Sigmoid colon (tissue), 4 donors: ENCODE results near the gene PTPN14.

Source experiments
- EP300 ChIP-seq, 4 donors: sonication (generic); formaldehyde crosslinking; IDR thresholded peaks; one replicate each; pipeline ENCODE4 v1.6.1; 2017; ENCODE audit warnings: antibody characterized with exemption in 4 of 4
- POLR2A ChIP-seq, 2 donors: fragments of 450-650 bp; IDR thresholded peaks; one replicate each; pipeline ENCODE4 v1.6.1; 2016; ENCODE audit warnings: antibody characterized with exemption in 2 of 2, mild to moderate bottlenecking in 2 of 2, moderate library complexity in 2 of 2
- POLR2AphosphoS5 ChIP-seq, 4 donors: sonication (generic); formaldehyde crosslinking; IDR thresholded peaks; one replicate each; pipeline ENCODE4 v1.6.1; 2017; ENCODE audit warnings: antibody characterized with exemption in 4 of 4
- TF ChIP-seq, protein P1 (sequence below), 4 experiments: fragments of 450-650 bp in 3 of 4; fragments of 200-600 bp in 1 of 4; IDR thresholded peaks; one replicate each; pipeline ENCODE4 v1.5.1; 2016 to 2019; ENCODE audit warnings: antibody characterized with exemption in 4 of 4, mild to moderate bottlenecking in 3 of 4, moderate library complexity in 2 of 4

DNA sequence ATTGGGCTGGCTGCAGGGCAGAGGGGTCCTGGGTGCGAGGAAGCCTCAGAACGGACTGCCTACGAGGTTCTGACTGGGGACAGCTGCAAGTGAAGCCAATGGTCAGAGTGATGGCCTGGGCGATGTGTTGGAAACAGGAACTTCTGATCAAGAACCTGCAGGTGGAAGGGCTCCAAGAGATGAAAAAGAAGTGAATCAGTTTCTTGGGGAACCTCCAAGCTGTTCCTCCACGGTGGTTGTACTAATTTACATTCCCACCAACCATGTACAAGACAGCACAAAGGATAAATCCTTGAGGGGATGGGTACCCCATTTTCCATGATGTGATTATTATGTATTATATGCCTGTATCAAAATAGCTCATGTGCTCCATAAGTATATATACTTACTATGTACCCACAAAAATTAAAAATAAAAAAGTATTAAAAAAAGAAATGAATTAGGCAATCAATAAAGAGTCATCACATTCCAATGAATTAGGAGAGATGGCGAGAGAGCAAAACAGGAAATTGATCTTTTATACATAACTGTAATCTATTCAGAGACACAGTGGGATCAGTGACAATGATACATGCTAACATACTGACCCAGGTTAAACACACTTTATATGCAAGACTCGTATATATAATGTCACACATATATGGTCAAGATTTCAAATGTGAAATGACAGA, 58.1 kb downstream of the PTPN14 start:
- no peak for TF ChIP-seq POLR2A (IDR thresholded peaks at IDR 0.05)
- TF ChIP-seq, protein P1, sequence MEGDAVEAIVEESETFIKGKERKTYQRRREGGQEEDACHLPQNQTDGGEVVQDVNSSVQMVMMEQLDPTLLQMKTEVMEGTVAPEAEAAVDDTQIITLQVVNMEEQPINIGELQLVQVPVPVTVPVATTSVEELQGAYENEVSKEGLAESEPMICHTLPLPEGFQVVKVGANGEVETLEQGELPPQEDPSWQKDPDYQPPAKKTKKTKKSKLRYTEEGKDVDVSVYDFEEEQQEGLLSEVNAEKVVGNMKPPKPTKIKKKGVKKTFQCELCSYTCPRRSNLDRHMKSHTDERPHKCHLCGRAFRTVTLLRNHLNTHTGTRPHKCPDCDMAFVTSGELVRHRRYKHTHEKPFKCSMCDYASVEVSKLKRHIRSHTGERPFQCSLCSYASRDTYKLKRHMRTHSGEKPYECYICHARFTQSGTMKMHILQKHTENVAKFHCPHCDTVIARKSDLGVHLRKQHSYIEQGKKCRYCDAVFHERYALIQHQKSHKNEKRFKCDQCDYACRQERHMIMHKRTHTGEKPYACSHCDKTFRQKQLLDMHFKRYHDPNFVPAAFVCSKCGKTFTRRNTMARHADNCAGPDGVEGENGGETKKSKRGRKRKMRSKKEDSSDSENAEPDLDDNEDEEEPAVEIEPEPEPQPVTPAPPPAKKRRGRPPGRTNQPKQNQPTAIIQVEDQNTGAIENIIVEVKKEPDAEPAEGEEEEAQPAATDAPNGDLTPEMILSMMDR (IDR thresholded peaks at IDR 0.05), result no peak
- TF ChIP-seq EP300 (IDR thresholded peaks at IDR 0.05), result no peak
- TF ChIP-seq POLR2AphosphoS5 (IDR thresholded peaks at IDR 0.05), result no peak
